Measurements from ENCODE around the gene CD82. TPM values are rescaled to one million over a fixed set of nuclear protein-coding genes. Genes with fewer than 3 reads are reported as not detected.

The CD82 gene
- polyA plus RNA-seq, 1 donor (not counting 4 experiments of a cell fraction or from before 2014, with no cell fraction given) = 118 TPM

DNA sequence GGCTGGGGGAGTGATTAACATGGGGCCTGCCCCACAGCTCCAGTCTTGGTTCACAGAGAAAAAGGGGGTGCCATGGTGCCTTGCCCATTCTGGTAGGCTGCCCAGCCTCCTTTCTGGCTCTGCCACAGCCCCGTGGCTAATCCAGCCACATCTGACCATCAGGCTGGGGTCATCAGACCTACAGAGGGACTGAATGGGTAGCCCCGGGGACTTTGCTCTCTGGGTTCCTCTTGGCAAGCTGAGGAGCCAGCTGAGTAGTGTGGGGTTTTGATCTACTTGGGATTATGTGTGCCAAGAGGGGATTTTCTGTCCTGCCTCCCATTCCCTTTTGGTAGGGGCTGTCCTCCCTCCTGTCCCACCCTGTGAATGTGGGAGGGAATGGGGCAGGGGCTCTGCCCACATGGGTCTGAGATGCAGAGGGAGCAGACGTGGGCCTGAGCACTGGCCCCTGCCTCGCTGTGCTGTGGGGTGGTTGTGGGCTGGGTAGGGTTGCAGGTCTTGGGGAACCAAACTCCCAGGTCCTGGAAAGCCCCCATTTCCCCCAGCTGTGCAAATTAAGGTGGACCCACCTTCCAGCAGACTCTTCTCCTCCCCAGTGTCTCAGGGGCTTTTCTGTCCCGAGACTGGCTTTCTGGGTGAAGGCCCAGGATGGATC lies 32.0 kb downstream of the CD82 start:
- peaks cover 4% of the 10 kb centered on the region for H4K20me1 ChIP-seq (ENCODE audit: control insufficient read depth, extremely low read depth, insufficient read depth, low read length)
- H3K4me1 ChIP-seq (ENCODE audit: control insufficient read depth, extremely low read depth, insufficient read depth, low read length) = peaks cover 10% of the 10 kb centered on the region
- no peak overlapping the region for H3K4me3 ChIP-seq (ENCODE audit: control insufficient read depth in 2 of 3, extremely low read depth in 1 of 3, insufficient read depth in 2 of 3, low read depth in 1 of 3, low read length in 3 of 3)
- no peaks in the 10 kb centered on the region for H3K79me2 ChIP-seq (ENCODE audit: control insufficient read depth, insufficient read depth, low read length)
- no peak overlapping the region for H2AFZ ChIP-seq (ENCODE audit: control insufficient read depth, low read length)
- no peak overlapping the region for H3K9ac ChIP-seq (ENCODE audit: control insufficient read depth, extremely low read depth, insufficient read depth, low read length)
- H3K36me3 ChIP-seq (ENCODE audit: control insufficient read depth in 2 of 2, extremely low read depth in 1 of 2, insufficient read depth in 2 of 2, low read length in 2 of 2) = peaks cover 1 to 35% of the 10 kb centered on the region in 2 experiments
- TF ChIP-seq EZH2 (IDR thresholded peaks at IDR 0.05; ENCODE audit: low read length) (no peak), CTCF (optimal IDR thresholded peaks at IDR 0.05 in 1 of 3, IDR thresholded peaks at IDR 0.05 in 1 of 3, conservative IDR thresholded peaks at IDR 0.05 in 1 of 3; ENCODE audit: extremely low read depth in 1 of 3, insufficient read depth in 2 of 3, low read length in 3 of 3) (no peak)
- FAIRE-seq = no peak
- no peak for DNase-seq (ENCODE audit: low read depth, low spot score)
- no peaks in the 10 kb centered on the region for H3K27me3 ChIP-seq (ENCODE audit: control insufficient read depth, extremely low read depth, insufficient read depth, low read length)
- dilution Hi-C loops (cut with MboI; ENCODE audit: extremely low pct_ligation_motif_present, low sequenced_read_pairs) = no loop called here
- H3K9me1 ChIP-seq (ENCODE audit: control insufficient read depth, extremely low read depth, insufficient read depth, low read length) = no peaks in the 10 kb centered on the region
- no peak overlapping the region for H3K4me2 ChIP-seq (ENCODE audit: control insufficient read depth, extremely low read depth, insufficient read depth, low read depth, low read length)
- H3K27ac ChIP-seq (ENCODE audit: control insufficient read depth, insufficient read depth, low read length) = no peak overlapping the region
- H3K9me3 ChIP-seq (ENCODE audit: control insufficient read depth, low read depth, low read length) = no peaks in the 10 kb centered on the region

DNA sequence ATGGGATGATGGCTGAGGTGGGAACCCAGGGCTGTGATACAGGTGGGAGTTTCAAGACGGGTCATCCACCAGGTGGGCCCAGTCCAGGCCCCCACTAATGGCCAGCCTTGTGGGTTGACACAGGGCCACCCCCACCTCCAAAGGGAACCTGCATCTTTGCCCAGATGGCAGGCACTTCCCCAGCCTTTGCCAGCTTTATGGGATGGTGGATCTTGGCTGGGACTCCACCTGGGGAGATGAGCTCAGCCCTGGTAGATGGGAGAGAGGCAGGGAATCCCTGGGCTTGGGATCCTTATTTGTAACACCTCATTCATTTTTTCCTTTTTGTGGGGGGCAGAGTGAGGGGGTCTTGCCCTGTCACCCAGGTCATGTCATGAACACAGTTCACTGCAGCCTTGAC lies 33.4 kb downstream of the CD82 start:
- Histone ChIP-seq H3K36me3 (ENCODE audit: control insufficient read depth in 2 of 2, extremely low read depth in 1 of 2, insufficient read depth in 2 of 2, low read length in 2 of 2) (peaks cover 13 to 37% of the 10 kb centered on the region in 2 experiments), H3K9ac (ENCODE audit: control insufficient read depth, extremely low read depth, insufficient read depth, low read length) (no peak overlapping the region), H2AFZ (ENCODE audit: control insufficient read depth, low read length) (no peak overlapping the region), H3K9me3 (ENCODE audit: control insufficient read depth, low read depth, low read length) (no peaks in the 10 kb centered on the region), H3K4me1 (ENCODE audit: control insufficient read depth, extremely low read depth, insufficient read depth, low read length) (no peaks in the 10 kb centered on the region), H3K79me2 (ENCODE audit: control insufficient read depth, insufficient read depth, low read length) (no peaks in the 10 kb centered on the region), H3K4me2 (ENCODE audit: control insufficient read depth, extremely low read depth, insufficient read depth, low read depth, low read length) (no peak overlapping the region), H3K4me3 (ENCODE audit: control insufficient read depth in 2 of 3, extremely low read depth in 1 of 3, insufficient read depth in 2 of 3, low read depth in 1 of 3, low read length in 3 of 3) (no peak overlapping the region), H3K27me3 (ENCODE audit: control insufficient read depth, extremely low read depth, insufficient read depth, low read length) (no peaks in the 10 kb centered on the region), H4K20me1 (ENCODE audit: control insufficient read depth, extremely low read depth, insufficient read depth, low read length) (peaks cover 4% of the 10 kb centered on the region), H3K9me1 (ENCODE audit: control insufficient read depth, extremely low read depth, insufficient read depth, low read length) (no peaks in the 10 kb centered on the region), H3K27ac (ENCODE audit: control insufficient read depth, insufficient read depth, low read length) (no peak overlapping the region)
- dilution Hi-C loops (cut with MboI; ENCODE audit: extremely low pct_ligation_motif_present, low sequenced_read_pairs) = no loop called here
- no peak for TF ChIP-seq EZH2 (IDR thresholded peaks at IDR 0.05; ENCODE audit: low read length)
- no peak for TF ChIP-seq CTCF (optimal IDR thresholded peaks at IDR 0.05 in 1 of 3, IDR thresholded peaks at IDR 0.05 in 1 of 3, conservative IDR thresholded peaks at IDR 0.05 in 1 of 3; ENCODE audit: extremely low read depth in 1 of 3, insufficient read depth in 2 of 3, low read length in 3 of 3)
- FAIRE-seq (no peak), DNase-seq (ENCODE audit: low read depth, low spot score) (no peak)
